ENCODE results near the gene CCDC88B.

Gene CCDC88B

GRCh38 chr11:64343767-64344559, 4.0 kb downstream of the CCDC88B start:
- DNase-seq, result no peak

DNA sequence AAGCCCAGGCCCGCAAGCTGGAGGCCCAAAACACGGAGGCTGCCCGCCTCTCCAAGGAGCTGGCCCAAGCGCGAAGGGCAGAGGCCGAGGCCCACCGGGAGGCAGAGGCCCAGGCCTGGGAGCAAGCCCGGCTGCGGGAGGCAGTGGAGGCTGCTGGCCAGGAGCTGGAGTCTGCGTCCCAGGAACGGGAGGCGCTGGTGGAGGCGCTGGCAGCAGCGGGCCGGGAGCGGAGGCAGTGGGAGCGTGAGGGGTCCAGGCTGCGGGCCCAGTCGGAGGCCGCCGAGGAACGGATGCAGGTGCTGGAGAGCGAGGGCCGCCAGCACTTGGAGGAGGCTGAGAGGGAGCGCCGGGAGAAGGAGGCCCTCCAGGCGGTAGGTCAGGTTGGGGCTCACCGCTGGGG, 4.8 kb downstream of the CCDC88B start:
- DNase-seq, result no peak

DNA sequence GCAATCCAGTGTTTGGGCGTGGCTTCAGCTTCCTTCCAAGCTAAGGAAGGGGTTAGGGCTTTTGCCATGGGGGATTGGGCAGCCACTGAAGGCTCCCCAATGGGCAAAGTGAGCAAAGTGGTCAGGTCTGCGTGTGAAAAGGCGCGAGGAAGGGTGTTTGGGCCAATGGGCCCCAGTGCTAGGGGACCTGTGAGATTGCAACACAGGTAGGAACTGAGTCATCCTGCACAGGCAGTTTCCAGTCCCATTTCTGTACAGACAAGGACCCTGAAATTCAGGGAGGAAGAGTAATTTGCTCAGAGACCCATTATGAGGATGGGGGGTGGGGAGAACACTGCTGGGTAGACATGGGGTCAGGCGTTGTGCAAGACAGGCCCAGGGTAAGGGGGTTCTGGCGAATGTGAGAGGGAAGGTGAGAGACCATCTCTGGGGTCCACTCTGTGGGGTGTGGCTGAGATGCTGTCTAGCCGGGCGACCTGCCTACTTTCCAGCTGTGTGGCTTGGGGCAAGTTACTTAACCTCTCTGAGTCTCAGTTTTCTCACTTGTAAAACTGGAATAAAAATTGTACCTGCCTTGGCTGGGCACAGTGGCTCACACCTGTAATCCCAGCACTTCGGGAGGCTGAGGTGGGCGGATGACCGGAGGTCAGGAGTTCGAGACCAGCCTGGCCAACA, 7.3 kb downstream of the CCDC88B start:
- no peak for DNase-seq

GRCh38 chr11:64348383-64349024, 8.5 kb downstream of the CCDC88B start:
- DNase-seq, result no peak

GRCh38 chr11:64349025-64349387, 9.0 kb downstream of the CCDC88B start:
- DNase-seq, result no peak

DNA sequence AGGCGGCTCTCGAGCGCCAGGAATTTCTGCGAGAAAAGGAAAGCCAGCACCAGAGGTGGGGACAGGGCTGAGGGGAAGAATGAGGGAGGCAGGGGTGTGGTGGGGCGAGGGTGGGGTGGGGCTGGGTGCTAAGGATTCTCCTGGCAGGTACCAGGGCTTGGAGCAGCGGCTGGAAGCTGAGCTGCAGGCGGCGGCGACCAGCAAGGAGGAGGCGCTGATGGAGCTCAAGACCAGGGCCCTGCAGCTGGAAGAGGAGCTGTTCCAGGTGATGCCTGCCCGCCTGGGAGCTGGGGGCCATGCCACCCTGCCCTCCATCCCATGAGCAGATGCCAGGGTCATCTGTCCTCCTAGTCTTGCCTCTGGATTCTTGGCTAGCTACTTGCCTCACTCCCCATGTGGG, 9.4 kb downstream of the CCDC88B start:
- no peak for DNase-seq

DNA sequence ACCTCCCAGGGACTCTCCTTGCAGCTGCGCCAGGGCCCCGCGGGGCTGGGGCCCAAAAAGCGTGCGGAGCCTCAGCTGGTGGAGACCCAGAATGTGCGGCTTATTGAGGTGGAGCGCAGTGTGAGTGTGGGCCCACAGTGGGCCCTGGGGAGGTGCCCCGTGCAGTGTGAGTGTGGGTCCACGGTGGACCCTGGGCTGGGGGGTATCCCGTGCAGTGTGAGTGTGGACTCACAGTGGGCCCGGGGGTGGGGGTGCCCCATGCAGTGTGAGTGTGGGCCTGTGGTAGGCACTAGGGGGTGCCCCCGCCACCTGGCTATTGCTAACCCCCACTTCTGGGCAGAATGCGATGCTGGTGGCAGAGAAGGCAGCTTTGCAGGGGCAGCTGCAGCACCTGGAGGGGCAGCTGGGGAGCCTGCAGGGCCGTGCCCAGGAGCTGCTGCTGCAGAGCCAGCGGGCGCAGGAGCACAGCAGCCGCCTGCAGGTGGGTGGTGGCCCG, 11.2 kb downstream of the CCDC88B start:
- DNase-seq, result no peak

GRCh38 chr11:64352099-64352994, 12.3 kb downstream of the CCDC88B start:
- no peak for DNase-seq

GRCh38 chr11:64352995-64353714, 13.2 kb downstream of the CCDC88B start:
- no peak for DNase-seq

GRCh38 chr11:64353715-64354506, 13.9 kb downstream of the CCDC88B start:
- DNase-seq, result no peak

GRCh38 chr11:64355078-64355940, 15.3 kb downstream of the CCDC88B start:
- peak; percentile 81 for DNase-seq

DNA sequence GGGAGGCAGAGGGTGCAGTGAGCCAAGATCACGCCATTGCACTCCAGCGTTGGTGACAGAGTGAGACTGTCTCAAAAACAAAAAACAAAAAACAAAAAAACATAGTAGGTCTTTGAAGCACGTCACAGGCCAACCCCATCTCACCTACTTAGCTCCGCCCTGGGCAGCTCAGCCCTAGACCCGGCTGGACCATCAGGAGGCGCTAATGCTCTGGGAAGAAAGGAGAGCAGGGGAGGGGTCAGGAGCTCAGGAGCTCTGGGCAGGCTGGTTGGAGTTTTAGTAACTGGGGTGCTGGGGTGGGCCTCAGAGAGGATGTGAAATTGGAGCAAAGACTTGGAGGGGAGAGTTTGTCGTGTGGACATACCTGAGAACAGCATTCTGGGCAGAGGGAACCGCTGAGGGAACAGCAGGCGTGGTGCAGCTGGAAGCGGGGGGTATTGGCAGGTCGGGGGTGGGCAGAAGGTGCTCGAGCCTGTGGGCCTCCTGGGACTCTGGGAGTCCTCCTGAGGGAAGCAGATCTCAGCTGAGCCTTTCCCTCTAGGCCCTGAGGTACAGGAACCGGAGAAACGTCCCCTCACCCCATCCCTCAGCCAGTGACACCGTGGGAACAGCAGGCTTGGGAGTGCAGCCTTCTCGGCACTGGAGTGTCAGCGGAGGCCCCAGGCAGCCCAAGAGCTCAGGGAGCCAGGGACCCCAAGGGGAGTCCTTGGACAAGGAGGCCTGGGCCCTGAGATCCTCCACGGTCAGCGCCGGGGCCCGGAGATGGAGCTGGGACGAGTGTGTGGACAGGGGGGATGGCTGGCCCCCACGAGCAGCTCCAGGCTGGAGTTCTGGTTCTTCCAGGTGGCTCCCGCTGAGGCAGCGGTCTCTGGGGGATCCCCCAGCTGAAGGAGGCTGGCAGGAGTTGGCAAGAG, 16.8 kb downstream of the CCDC88B start:
- no peak for DNase-seq

DNA sequence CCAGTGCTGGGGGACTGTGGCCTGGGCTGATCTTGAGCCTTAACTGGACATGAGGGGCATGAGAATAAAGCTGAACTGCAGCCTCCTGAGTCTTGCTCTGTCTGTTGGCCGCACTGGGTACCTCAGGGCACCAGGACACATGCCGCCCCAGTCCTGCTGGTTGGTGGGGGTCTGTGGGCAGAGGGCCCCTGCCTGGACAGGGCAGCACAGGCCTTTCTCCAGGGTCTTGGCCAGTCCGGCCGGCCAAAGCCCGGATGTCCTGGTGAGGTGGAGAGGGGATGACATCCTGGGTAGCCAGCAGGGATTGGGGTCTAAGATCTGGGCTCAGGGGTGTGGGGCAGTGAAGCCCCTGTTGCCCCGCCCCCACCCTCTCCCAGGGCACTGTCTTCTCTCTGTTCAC, 17.4 kb downstream of the CCDC88B start:
- no peak for DNase-seq

- DNase-seq, result no peak
These were observed 18.0 kb downstream of the CCDC88B start for GRCh38 chr11:64357904-64358535.

GRCh38 chr11:64358536-64358906, 18.5 kb downstream of the CCDC88B start:
- no peak for DNase-seq

- no peak for DNase-seq
These were observed 19.1 kb downstream of the CCDC88B start, which contains the start of gene RPS6KA4 for GRCh38 chr11:64358907-64359711. Gene RPS6KA4 (plus strand): TSS chr11:64359162. CDS start chr11:64359236, 74 bp downstream.

DNA sequence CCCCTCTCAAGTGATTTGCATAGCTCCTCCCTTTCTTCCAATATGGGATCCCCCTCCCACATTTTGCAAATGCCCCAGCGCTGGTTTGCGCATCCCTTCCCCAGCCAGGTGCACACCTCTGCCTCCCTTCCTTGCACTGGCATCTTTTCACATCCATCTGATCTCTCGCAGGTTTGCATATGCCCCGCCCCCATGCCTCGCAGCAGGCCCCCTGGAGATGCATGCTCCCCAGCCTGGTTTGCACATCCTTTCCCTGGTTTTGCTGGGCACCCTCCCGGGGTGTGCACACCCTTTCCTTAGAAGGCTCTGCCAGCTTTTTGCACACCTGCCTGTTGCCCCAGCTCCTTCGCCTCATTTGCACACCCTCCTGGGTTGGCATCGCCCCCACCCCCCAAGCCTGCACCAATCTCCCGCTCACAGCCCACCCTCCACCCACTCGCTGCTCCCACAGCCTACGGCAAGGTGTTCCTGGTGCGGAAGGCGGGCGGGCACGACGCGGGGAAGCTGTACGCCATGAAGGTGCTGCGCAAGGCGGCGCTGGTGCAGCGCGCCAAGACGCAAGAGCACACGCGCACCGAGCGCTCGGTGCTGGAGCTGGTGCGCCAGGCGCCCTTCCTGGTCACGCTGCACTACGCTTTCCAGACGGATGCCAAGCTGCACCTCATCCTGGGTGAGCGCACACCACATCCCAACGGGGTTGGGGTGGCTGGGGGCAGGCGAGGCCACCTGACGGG, 19.9 kb downstream of the CCDC88B start:
- no peak for DNase-seq

Measured in NCI-H2171 (cell line).